Mesodermal cell (in vitro differentiated cells): ENCODE data around the gene HELB.

Experiments used
- H3K27ac ChIP-seq: 2 replicates; pipeline ENCODE4 v1.7.0; 2013; ENCODE audit warnings: mild to moderate bottlenecking, low read depth, low read length, moderate library complexity; ENCODE audit not compliant: severe bottlenecking
- H3K36me3 ChIP-seq: 2 replicates; pipeline ENCODE4 v1.7.1; 2013; ENCODE audit warnings: mild to moderate bottlenecking, low read length, moderate library complexity; ENCODE audit not compliant: control insufficient read depth, insufficient read depth
- H3K4me1 ChIP-seq: one replicate; pipeline ENCODE4 v1.7.1; 2013; ENCODE audit warnings: mild to moderate bottlenecking, low read length; ENCODE audit not compliant: insufficient read depth, control insufficient read depth, poor library complexity, severe bottlenecking
- H3K4me3 ChIP-seq: 2 replicates; pipeline ENCODE4 v1.7.0; 2013; ENCODE audit warnings: low read length, control low read depth, mild to moderate bottlenecking; ENCODE audit not compliant: insufficient read depth, poor library complexity, severe bottlenecking; ENCODE audit errors: extremely low read depth
- H3K9me3 ChIP-seq: 2 replicates; pipeline ENCODE4 v1.7.1; 2013; ENCODE audit warnings: mild to moderate bottlenecking, low read length, moderate library complexity; ENCODE audit not compliant: control insufficient read depth
- WGBS, 2 experiments: methylation state at CpG; one replicate each; pipeline ENCODE4 v1.1.5; 2013; ENCODE audit warnings: missing lambda C conversion rate in 2 of 2; ENCODE audit not compliant: insufficient coverage in 2 of 2; 5-methylcytosine and 5-hydroxymethylcytosine counted together

Gene HELB

DNA sequence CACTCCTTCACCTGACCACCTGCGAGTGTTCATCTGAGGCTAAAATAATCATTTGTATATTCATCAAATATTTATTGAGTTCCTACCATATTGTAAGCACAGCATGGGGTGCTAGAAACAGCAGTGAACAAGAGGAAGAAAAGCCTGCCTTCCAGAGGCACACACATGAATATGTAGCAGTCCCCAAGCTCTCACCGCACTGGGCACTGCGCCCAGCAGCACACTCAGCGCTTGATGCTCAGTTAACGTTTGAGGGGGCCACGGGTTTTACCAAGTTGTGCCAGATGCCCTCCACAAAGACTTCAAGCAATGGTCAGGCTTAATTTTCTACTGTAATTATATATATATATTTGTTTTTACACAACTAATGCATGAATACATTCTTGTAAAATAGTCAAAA, 52.0 kb downstream of the HELB start:
- Histone ChIP-seq H3K4me1 (no peaks in the 10 kb centered on the region), H3K27ac (no peak overlapping the region), H3K36me3 (no peaks in the 10 kb centered on the region), H3K9me3 (no peaks in the 10 kb centered on the region), H3K4me3 (no peak overlapping the region)
- 92 to 93% methylated on average over 3 to 5 of the region's 6 CpGs for WGBS, 2 experiments

DNA sequence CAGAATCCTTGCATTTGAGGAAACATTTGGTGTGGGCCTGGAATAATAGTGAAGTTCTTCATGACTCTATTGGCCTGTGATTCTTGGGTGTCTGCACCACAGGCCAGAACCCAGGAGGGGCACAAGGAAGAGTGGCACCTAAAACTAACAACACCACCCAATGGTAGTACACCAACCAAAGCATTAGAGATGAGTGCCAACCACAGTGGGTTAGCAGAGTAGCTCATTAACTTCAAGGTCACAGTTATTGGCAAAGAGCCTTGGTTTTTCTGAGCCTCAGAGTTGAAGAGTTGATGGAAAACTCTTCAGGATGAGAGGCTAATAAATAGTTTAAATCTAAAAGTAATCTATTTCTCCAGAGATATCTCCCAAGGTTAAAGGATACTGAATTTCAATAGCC, 57.0 kb downstream of the HELB start:
- H3K9me3 ChIP-seq, result no peaks in the 10 kb centered on the region
- H3K4me1 ChIP-seq, result no peaks in the 10 kb centered on the region
- H3K4me3 ChIP-seq, result no peak overlapping the region
- no peak overlapping the region for H3K27ac ChIP-seq
- no peaks in the 10 kb centered on the region for H3K36me3 ChIP-seq

DNA sequence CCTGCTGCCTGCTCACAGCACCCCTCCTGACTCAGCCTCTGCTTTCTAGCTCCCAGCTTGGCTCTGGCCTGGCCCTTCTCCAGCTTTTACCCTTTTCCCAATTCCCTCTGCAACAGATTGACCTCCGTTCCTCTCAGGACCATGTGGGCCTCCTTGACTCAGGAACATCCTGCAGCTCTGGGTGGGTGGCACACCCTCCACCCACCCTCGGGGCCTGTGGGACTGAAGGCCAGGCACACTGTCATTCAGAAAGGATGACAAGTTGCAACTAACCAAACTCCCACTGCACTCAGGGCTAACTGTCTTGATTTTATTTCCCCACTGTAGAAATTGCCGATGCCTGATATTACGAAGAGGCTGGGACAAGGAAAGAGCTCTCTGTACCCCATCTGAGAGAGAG, 59.4 kb downstream of the HELB start:
- WGBS, 2 experiments, result 92 to 100% methylated on average over 2 to 4 of the region's 4 CpGs
- H3K36me3 ChIP-seq, result no peaks in the 10 kb centered on the region
- H3K9me3 ChIP-seq, result no peaks in the 10 kb centered on the region
- no peak overlapping the region for H3K4me3 ChIP-seq
- peaks cover 5% of the 10 kb centered on the region for H3K4me1 ChIP-seq
- H3K27ac ChIP-seq, result no peak overlapping the region

DNA sequence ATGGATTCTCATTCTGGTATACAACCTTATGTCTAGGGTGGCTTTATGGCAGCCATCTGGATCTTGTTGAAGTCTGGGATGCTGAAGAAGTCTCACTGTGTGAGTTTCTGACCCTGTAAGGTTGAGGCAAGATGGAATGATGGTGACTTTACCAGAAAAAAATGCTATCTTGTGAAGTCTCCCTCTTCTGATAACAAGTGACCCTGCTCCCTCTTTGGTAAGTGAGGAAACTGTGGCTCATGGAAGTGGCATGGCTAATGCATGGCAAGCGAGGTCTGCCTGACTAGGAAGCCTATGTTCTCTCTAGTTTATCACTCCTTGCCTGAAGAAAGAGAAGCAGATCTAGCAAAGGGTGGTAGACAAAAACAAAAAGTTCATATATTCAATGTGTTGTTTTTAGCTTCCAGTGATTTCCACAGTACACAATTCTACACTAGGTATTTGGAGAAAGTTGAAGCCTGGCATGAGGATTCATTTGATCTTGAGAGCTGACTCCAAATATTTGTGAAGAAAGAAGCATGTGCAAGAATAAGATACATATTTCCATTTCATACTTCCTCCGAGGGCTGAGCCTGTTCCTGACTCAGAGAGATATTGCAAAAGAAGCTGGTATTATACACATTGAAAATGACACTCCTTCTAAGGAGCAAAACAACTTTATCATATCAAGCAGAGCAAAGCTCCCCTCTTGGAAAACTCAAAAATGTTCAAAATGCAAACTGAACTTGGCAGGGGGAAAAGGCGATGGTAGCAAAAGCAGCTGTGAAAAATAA, 63.6 kb downstream of the HELB start:
- H3K27ac ChIP-seq, result peak overlapping the region; percentile 19

DNA sequence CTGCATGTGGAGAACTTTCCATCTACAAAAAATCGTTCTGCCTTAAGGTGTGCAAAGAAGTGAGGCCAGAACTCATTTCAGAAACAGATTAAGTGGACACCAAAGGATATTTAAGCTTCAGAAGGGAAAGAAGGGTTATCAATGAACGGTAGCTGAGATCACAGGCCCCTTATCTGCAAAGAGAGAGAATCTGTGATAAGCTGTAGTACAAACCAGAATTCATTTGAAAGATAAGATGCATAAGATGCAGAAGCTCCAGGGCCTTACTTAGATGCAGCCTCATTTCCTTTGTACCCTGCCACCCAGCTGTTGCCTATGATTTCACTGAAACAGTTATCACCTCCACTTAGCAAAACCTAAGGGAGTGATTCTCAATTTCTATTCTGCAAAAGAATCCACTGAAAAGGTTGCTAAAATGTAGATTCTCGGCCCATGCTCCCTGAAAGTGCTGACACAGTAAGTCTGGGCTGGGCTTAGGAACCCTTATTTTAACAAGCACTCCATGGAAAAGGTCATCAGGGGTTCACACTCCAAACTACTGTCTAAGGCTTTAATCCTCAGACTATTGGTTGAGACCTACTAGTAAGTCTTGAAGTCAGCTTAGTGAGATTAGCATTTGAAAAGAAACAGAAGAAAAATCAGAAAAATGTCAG, 64.8 kb downstream of the HELB start:
- H3K27ac ChIP-seq, result no peak overlapping the region

More for the DNA sequence above, 63.6 kb downstream of the HELB start:
- 88% methylated on average over 1 of the region's 3 CpGs; no CpG with 5 or more reads in 1 of the 2 experiments for WGBS, 2 experiments
- Histone ChIP-seq H3K4me3 (no peak overlapping the region), H3K4me1 (peaks cover 5% of the 10 kb centered on the region), H3K36me3 (no peaks in the 10 kb centered on the region), H3K9me3 (no peaks in the 10 kb centered on the region)

DNA sequence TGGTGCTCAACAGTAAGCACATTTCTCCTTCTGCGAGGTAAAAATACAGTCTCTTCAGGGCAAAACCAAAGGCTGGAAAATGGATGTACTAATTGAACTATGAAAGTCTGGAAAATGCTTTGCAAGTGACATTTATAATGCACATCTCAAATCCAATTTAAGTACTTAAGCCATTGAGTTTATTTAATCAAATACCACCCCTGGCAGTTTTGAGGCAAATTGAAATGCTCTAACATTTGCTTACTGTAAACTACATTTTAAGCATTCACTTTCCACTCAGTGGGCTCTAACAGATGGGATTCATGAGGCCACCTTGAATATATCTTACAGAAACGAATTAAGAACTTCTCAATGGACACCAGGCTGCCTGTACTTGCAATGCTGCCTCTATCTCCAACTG, 69.7 kb downstream of the HELB start:
- Histone ChIP-seq H3K4me3 (no peak overlapping the region), H3K36me3 (no peaks in the 10 kb centered on the region)
- 83 to 100% methylated on average over 1 of the region's 2 CpGs for WGBS, 2 experiments

More for the DNA sequence above, 64.8 kb downstream of the HELB start:
- whole genome bisulfite sequencing, 2 experiments, result 58 to 74% methylated on average over 2 to 3 of the region's 3 CpGs
- Histone ChIP-seq H3K4me1 (peaks cover 5% of the 10 kb centered on the region), H3K4me3 (no peak overlapping the region), H3K9me3 (no peaks in the 10 kb centered on the region), H3K36me3 (no peaks in the 10 kb centered on the region)

DNA sequence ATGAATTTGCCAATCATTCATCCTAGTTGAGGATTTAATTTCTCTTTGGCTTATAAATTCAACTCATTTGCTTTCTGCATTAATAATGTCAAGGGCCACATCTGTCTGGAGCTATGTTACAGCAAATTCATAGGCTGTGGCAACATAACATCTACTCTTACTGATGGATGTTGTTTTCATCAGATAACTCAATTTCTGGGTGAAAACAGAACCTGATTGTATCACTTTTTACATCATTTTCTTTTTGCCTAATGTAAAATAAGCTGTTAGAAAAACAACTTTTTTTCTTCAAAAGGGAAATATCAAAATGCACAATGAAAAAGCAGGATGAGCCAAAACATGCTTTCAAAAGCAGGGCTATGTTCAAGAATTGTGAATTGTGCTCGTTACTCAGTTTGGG, 73.3 kb downstream of the HELB start:
- Histone ChIP-seq H3K4me1 (no peaks in the 10 kb centered on the region), H3K36me3 (no peaks in the 10 kb centered on the region), H3K9me3 (no peaks in the 10 kb centered on the region), H3K4me3 (no peak overlapping the region), H3K27ac (no peak overlapping the region)
- WGBS, 2 experiments, result 100% methylated on average over 1 of the region's 1 CpG; no CpG with 5 or more reads in 1 of the 2 experiments

More for the DNA sequence above, 69.7 kb downstream of the HELB start:
- H3K4me1 ChIP-seq, result no peaks in the 10 kb centered on the region
- H3K27ac ChIP-seq, result no peak overlapping the region
- H3K9me3 ChIP-seq, result no peaks in the 10 kb centered on the region

DNA sequence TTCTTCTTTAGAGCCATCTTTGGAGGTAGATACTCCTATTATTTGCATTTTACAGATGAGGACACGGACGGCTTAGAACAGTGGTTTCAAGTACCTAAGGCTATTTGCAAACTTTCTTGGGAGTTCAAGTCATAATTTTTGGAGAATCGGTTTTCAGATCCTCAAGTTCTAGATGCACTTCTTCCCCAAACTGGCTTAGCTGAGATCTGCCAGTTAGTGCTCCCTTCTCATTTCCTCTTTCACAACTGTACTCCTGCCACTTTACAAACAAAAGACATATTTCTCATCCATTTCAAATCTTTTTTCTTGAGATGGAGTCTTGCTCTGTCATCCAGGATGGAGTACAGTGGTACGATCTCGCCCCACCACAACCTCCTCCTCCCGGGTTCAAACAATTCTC, 77.3 kb downstream of the HELB start:
- H3K27ac ChIP-seq, result no peak overlapping the region
- no peaks in the 10 kb centered on the region for H3K36me3 ChIP-seq
- H3K4me3 ChIP-seq, result no peak overlapping the region
- H3K4me1 ChIP-seq, result no peaks in the 10 kb centered on the region
- H3K9me3 ChIP-seq, result no peaks in the 10 kb centered on the region
- 88 to 95% methylated on average over 3 to 5 of the region's 6 CpGs for WGBS, 2 experiments

DNA sequence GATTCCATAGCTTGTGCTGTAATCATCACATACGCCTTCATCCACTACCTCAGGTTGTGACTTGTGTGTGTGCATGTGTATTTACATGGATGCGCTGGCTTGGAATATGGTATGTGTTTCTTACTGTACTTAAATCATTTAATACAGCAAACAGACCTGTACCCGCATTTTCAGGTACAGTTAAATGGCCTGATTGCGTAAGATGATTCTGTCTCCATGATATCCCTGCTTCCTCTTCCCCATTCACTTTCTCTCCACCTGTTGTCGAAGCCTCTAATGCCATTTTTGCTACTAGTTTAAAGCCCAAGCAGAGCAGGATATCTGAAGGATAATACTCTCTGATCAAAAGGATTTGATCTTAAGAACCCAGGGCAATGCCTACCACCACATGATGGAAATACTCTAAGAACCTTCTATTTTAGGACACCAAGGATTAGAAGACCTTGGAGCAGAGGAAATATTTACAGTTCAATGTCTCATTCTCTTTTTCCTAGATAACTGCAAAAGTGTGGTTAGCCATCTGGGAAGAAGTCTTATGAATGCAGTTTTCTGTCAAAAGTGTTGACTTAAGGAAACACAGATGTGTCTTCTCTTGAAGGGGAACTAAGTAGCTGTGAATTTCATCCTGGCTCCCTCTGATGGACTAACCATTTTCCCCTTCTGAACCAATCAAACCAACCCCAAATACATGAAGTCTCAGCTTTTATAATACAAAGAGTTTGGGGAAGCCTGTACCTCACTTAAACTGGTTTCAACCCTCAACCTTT, 78.7 kb downstream of the HELB start:
- Histone ChIP-seq H3K27ac (no peak overlapping the region), H3K36me3 (no peaks in the 10 kb centered on the region), H3K4me1 (no peaks in the 10 kb centered on the region), H3K9me3 (no peaks in the 10 kb centered on the region), H3K4me3 (no peak overlapping the region)
- 90 to 100% methylated on average over 2 to 3 of the region's 5 CpGs for WGBS, 2 experiments

DNA sequence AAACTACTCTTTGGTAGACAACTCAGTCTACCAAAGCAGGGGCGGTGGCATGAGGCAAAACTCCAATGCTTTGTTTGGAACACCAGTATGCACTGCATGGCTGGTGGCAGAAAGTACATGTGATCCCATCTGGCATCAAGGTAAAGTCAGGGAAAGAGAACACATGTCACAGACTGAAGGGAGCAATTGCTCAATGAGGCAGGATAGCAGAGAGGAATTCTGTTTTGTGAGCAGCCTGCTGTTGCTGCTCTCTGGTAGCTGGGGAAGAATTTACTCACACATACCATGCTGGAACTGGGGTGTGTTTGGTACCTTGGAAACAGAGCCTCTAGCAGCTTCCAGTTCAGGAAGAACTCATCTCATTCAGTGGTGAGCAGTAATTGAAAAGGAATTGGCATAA, 84.8 kb downstream of the HELB start:
- Histone ChIP-seq H3K4me1 (no peaks in the 10 kb centered on the region), H3K27ac (no peak overlapping the region), H3K36me3 (no peaks in the 10 kb centered on the region), H3K4me3 (no peak overlapping the region), H3K9me3 (no peaks in the 10 kb centered on the region)
- WGBS, 2 experiments, result 88 to 89% methylated on average over 1 of the region's 1 CpG
